GM21381 (cell line): ENCODE results near the gene SPATA16.
"Not testable (repeated sequence)": the region's sequence is repeated elsewhere in the genome, so short reads cannot be mapped to it uniquely, and the experiment has no call there.

Experiments used
- ATAC-seq: cut with Tn5 transposase; IDR thresholded peaks from one replicate; pipeline ENCODE4 v1.9.1; 2021; ENCODE audit warnings: mild to moderate bottlenecking, moderate library complexity; ENCODE audit not compliant: unreplicated experiment

The SPATA16 gene

DNA sequence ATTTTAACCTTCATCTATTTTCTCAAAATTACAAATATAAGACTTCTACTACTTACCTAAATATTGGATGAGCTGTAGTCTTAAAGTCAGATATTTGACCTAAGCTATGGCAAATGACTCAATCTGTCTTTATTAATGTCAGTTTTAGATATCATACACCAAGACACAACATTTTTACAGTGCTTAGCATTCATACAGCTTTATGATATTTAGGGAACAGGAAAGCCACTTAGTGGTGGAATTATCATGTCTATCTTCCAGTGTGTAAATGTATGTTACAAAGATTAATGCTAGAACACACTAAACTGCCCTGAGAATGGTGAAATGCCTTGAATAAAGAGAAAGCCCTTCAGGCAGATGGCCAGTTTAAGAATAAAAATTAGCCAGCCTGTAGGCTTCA is 135.0 kb downstream of the SPATA16 start:
- ATAC-seq = no peak

GRCh38 chr3:173004681-173005080 is 136.4 kb downstream of the SPATA16 start:
- no peak for ATAC-seq

DNA sequence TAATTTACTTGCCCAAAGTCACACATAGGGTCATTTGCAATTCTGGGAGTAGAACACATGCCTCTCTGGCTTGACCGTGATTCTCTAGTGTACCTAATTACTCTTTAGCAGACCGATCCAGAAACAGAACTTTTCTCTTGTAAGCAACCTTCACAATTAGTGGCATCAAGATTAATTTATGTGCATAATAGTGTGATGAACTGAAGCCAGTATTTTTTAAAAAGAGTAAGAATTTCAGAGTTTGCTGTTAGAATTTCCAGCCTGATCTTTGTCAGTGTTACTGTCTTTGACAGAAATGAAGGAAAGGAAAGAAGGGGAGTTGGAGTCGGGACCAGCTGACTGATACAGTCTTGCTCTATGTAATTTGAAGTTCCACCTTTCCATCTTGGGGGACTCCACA is 137.1 kb downstream of the SPATA16 start:
- ATAC-seq = no peak

DNA sequence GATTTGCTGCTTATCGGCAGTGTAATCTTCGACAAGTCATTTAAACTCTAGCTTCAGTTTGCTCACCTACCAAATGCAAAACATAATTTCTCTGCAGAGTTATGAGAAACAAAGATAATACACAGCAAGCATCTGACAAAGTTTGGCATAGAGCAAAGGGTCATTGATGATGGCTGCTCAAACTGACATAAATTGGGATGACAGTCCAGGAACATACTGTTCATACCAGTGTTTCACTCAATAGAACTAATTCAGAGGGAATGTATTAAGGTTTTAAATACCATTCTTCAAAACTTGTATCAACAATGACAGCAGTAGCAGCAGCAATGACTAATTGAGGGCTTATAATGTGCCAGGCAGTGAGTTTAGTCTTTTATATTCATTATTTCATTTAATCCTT is 137.6 kb downstream of the SPATA16 start:
- ATAC-seq = no peak

GRCh38 chr3:173001622-173002021 is 139.4 kb downstream of the SPATA16 start:
- no peak for ATAC-seq

- ATAC-seq = no peak
These were observed 140.5 kb downstream of the SPATA16 start for GRCh38 chr3:173000553-173000952.

DNA sequence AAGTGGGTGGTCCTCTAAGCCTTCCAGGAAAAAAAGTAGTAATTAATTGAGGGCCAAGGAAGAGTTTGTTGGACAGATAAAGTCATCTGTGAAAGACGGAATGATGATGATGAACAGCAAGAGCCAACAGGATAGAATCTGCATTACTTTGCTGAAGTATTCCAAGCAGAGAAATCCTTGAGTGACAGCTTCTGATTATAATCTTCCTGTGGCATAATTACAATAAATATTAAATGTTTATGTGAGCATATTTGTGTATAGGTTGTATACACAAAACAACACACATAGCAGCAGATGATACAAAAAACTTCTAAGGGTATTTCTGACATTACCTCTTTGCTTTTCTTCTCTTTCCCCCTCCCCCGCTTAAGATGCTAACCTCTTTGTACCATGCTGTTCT is 147.6 kb downstream of the SPATA16 start:
- ATAC-seq = no peak

GRCh38 chr3:172991424-172991996 is 149.5 kb downstream of the SPATA16 start:
- ATAC-seq = no peak

GRCh38 chr3:172989373-172989772 is 151.7 kb downstream of the SPATA16 start:
- no peak for ATAC-seq

DNA sequence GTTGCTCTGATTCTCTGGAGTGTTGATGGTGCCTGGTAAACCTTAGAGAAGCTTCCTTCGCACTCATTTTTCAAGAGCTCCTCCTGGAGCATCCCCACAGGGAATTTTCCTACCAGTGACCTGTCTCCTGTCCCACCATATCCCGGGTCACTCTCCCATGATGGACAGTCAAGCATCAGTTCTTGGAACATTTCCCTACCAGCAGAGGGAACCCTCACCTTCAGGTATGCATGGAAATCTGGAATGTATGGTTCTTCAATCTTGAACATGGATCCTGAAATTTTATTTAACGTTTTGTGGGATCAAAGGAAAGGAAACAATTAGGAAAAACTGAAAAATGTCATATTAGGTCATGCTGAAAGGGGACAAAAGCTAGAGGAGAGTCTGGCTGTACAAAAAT is 153.8 kb downstream of the SPATA16 start:
- no peak for ATAC-seq

DNA sequence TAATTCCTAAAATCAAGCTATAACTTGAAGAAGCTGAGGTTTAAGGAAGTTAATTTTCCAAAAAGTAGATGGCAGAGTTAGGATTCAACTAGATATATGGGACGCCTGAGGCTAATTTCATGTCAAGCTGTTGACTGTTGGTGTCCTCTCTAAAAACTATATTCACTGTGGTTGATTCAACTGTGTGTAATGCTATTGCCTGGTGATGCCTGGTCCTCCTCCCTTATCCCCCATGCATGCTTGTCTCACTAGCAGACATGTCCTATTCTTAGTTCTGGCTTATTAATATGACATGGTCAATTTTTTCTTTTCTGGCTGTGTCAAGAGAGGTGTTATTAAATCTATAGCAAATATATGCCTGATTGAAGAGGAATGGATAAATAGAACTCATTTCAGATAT is 156.1 kb downstream of the SPATA16 start:
- ATAC-seq = no peak

- ATAC-seq = no peak
These were observed 158.2 kb downstream of the SPATA16 start for GRCh38 chr3:172982736-172983364.

DNA sequence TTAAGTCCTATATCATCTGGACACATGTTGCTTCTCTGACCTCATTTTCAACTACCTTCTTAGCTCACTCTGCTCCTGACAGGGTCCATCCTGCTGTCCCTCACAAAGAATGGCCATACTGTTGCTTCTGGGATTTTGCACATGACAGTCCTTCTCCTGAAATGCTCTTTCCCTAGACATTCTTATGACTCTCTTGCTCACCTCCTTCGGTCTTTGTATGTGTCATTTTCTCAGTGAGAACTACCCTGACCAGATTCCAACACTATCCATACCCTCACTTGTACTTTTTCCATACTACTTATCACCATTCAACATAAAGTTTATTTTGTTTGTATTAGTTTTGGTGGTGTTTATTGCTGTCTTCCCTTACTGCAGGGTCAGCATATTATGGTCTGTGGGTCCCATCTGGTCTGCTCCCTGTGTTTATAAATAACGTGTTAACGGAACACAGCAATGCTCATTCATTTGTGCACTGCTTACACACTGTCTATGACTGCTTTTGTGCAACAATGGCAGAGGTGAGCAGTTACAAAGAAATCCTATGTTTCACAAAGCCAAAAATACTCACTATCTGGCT is 159.5 kb downstream of the SPATA16 start:
- no peak for ATAC-seq

- ATAC-seq = no peak
These were observed 160.2 kb downstream of the SPATA16 start for GRCh38 chr3:172980849-172981248.

GRCh38 chr3:172977696-172978095 is 163.3 kb downstream of the SPATA16 start:
- no peak for ATAC-seq

GRCh38 chr3:172974969-172975368 is 166.1 kb downstream of the SPATA16 start:
- ATAC-seq = no peak

GRCh38 chr3:172973799-172974198 is 167.2 kb downstream of the SPATA16 start:
- ATAC-seq = no peak

DNA sequence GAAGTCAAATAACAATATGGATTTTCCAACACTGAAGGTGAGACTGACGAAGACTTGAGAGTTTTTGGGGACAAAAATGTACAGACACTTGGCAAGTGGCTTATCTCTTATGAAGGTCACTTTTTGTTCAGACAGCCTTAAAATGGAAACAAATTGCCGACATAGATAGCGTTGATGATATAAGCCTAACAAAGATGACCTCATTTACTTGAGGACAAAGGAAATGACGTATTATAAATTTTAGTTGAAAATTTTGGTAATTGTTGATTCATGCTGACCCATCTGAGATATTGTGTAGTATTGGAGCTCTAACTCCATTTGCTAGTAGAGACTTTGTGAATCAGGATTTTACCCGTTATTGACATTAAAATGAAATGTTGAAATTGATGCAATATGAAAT is 168.3 kb downstream of the SPATA16 start:
- ATAC-seq = no peak

DNA sequence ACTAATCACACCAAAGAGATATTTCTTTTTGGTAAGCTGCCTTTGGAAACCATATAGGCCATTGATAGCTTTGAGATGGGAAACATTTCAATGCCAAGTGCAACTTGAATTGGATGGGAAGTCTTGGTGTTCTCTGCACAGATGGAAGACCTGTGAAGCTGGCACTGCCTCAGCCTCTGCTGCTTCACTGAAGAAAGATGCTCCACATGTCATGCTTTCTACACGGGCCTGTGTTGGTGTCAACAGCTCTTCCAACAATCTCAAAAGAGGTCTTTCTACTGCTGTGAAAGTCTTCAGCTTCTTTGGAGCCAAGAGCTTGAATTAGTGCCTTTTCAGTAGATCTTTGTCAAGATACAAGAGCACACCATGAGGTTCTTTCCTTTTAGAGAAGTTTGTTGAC is 169.0 kb downstream of the SPATA16 start:
- ATAC-seq = no peak

GRCh38 chr3:172968646-172969045 is 172.4 kb downstream of the SPATA16 start:
- no peak for ATAC-seq

- ATAC-seq = no peak
These were observed 175.8 kb downstream of the SPATA16 start for GRCh38 chr3:172965256-172965655.

DNA sequence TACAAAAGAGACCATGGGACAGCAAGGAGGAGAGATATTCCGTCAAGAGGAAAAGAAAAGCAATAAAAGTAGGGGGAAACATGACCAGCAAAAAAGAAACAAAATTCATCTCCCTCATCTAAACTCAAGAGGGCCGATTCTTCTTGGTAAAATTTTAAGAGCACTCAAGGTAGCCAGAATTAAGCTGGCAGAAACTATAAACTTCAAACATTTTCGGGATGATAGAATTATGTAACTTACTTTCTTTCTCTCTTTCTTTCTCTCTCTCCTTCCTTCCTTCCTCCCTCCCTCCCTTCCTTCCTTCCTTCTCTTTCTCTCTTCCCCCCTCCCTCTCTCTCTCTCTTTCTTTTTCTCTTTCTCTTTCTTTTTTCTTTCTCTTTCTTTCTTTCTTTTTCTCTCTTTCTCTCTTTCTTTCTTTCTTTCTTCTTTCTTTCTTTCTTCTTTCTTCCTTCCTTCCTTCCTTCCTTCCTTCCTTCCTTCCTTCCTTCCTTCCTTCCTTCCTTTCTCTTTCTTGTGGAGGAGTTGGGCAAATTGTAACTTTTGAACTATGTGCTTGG is 180.3 kb downstream of the SPATA16 start:
- ATAC-seq = not testable (repeated sequence)
